SW 1271 (cell line): ENCODE data around the gene HM13.
"Not testable (repeated sequence)": the region's sequence is repeated elsewhere in the genome, so short reads cannot be mapped to it uniquely, and the experiment has no call there.

ENCODE experiments used
- DNase-seq, 2 experiments: peaks; one replicate each; lab custom pipeline; 2025; lab: John Stamatoyannopoulos, UW

HM13 gene

DNA sequence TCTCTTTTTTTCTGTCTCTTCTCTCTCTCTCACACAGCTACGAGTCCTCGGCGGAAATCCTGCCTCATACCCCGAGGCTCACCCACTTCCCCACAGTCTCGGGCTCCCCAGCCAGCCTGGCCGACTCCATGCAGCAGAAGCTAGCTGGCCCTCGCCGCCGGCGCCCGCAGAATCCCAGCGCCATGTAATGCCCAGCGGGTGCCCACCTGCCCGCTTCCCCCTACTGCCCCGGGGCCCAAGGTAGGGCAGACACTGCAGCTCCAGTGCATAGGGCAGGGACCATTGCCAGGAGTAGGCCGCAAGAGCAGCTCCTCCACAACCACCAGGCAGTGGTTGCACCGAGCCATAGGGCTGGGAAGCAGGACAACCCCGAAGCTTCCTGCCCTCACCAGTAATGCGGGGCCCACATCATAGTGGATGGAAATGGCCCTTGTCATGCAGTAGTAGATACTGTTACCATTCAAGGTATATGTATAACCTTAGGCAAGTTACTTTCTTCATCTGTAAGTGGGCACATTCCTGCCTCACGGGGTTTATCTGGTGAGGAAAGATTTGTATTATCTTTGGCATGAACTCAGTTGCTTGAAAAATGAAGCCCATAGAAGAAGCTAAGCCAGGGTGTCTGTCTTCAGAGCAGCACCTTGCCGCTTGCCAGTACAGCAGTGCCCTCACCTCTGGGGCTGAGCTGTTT is 53.9 kb downstream of the HM13 start:
- no peak for DNase-seq

DNA sequence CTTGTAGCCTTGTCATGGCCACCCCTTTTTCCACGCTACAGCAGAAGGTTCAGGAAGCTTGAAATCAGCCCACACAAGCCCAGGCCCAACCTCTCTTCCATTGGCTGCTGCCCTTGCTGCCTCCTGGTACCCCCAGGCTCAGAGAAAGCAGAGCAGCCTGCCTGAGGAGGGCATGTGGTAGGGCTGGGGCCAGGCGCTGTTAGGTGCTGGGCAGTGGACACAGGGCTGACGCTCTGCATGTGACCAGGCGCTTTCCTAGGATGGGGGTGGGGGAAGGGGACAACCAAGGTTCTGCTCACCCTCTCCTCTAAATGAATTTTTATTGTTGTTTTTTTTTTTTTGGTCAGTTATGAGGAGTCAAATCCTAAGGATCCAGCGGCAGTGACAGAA is 54.5 kb downstream of the HM13 start:
- DNase-seq = no peak

DNA sequence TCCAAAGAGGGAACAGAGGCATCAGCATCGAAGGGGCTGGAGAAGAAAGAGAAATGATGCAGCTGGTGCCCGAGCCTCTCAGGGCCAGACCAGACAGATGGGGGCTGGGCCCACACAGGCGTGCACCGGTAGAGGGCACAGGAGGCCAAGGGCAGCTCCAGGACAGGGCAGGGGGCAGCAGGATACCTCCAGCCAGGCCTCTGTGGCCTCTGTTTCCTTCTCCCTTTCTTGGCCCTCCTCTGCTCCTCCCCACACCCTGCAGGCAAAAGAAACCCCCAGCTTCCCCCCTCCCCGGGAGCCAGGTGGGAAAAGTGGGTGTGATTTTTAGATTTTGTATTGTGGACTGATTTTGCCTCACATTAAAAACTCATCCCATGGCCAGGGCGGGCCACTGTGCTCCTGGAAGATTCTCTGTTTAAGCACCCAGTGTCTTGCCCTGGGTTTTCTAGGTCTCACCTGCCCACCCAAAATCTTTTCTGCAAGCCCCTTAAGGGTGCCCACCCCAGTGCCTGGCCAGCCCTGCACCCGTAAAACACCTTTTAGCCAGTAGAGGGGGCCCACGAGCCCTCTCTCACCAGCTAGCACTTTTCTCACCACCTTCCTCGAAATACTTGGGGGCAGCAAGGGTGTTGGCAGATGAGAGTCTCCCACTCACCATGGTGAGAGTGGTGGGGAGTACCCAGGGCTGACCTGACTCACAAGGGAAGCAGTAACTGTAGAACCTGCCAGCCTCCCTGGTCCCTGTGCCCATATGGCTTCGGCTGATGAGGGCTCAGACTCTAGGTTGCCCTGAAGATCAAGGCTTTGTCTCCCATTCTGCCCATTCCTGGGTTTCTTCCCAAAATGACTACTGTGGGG is 55.1 kb downstream of the HM13 start:
- DNase-seq = peak in 1 of 2 experiments; percentile 55

DNA sequence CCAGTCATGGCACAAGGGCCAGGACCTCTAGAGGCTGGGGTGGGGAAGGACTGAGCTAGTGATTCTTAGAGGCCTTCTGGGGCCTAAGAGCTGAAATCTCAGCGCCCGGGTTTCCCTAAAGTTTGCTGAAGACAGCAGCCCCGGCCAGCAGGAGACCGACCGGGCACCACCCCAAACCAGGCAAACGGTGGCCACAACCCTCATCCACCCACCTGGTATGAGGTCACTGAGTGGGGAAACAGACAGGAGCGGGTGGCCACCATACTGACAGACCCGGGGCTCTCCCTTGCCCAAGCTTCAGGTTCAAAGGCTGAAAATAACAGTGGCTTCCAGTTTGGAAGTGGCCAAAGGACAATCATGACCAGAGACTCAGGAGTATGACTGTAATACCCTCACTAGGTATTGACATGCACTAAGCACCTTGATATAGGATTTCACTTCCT is 55.8 kb downstream of the HM13 start:
- no peak for DNase-seq

DNA sequence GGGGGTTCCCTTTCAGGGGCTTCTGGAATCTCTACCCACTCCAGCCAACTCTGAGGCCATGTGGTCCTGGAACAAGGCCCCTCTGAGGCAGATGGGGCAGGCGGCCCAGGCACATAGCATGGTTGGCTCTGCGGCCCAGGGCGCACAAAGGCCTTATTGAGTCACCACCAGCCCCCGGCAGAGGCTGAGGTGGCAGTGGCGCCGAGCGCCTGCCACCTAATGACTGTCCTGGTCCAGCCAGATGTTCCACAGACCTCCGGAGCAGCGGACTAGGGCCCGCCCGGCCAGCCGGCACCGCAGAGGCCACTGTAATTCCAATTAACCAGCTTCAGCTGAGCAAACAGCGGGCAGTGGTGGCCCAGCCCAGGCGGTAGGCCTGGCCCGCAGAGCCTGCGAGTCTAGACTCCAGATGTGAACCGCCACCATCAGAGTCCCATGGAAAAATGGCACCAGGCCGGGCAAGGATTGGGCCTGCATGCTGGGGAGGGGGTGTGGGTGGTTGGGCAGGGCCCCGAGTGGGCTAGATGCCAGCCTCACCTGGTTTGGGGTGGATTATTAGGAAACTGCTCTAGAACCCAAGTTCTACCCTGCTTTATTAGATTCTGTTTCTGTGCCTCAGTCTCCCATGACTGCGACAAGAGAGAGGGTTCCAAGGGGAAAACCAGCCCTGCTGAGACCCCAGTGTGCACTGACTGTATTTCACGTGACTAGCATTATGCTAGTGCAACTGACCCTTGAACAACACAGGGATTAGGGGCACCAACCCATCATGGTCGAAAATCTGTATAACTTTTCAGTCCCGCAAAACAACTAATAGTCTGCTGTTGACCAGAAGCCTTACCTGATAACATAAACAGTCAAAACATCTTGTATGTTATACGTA is 56.7 kb downstream of the HM13 start:
- DNase-seq = no peak

DNA sequence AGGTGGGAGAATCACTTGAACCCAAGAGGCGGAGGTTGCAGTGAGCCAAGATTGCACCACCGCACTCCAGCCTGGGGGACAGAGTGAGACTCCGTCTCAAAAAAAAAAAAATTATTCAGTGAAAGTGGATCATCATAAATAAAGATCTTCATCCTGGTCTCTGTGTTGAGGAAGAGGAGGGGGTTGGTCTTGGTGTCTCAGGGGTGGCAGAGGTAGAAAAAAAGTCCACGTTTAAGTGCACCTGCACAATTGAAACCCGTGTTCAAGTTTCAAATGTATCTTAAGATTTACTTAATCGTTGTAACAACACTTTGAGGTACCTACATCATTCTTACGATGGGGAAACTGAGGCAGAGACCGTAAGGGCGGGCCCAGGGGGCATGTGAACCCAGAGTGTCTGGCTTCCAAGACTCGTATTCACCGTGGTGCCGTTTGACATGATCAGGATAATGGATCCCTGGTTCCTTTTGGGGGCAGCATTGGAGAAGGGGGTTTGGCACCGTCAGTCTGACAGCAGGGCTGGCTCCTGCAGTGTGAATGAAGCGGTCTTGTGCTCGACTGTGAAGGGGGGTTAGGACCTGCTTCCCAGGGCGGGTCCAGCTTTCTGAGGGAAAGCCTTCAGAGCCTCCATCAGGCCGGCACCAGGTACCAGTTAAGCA is 57.9 kb downstream of the HM13 start:
- DNase-seq = peak in 1 of 2 experiments; percentile 92

DNA sequence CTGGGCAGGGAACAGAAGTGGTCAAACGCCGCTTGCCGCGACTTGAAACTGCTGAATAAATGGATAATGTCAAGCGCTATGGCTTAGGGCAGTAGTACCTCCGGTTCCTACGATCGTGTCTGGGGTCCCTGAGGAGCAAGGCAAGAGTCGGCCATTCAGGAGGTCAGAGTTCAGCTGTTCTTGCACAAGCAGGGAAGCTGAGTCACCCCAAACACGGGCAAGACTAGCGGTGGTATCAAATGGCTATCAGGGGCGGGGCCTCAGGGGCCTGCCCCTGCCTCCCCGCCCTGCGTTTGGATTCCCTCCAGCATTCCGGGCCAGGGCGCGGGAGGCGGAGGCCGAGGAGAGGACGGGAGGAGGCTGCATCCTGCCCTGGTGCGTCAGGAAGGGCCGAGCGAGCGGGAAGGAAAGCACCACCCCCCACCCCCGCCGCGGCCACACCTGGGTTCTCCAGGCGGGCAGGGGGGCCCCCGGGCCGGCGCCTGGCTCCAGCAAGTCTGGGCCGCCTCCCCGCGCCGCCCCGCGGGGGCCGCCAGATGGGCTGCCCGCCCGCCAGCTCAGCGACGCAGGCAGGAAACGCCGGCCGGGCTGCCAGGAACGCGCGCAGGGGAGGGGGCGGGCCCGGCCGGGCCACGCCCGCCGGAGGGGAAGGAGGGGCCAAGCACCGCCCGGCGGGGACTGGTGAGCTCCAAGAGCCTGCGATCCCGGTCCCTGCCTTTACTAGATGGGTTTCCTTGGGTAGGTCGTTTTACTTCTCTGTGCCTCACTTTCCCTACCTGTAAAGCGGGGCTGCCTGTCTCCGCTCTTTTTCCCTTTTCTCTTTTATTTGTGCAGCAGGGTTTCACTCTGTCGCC is 58.7 kb downstream of the HM13 start:
- DNase-seq = peak; percentile 98 to 100

DNA sequence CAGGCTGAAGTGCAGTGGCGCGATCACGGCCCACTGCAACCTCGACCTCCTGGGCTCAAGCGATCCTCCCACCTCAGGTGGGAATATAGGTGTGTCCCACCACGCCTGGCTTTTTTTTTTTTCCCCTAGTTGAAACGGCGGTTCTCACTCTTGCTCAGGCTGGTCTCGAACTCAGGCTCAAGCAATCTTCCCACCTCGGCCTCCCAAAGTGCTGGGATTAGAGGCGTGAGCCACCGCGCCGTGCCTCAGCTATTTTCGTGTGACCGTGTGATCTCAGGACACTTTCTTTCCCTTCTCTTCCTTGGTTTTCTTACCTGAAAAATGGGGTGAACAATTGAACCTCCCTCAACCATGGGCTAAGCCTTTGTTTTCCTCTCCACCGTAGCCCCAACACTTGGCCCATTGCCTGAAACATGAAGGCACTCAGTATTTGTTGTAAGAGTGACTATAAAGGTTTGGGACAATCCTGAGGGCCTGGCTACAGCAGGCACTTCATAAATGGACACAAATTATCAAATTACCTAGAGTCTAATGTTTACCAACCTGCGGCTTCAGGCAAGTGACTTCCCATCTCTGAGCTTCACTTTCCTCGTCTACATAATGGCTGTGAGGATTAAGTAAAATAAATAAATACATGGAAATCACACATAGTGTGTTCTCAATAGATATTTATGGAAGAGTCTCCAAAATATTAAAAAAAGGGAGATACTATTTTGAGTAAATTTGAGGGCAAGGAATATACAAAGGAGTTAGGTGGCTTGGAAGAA is 59.5 kb downstream of the HM13 start:
- no peak for DNase-seq

DNA sequence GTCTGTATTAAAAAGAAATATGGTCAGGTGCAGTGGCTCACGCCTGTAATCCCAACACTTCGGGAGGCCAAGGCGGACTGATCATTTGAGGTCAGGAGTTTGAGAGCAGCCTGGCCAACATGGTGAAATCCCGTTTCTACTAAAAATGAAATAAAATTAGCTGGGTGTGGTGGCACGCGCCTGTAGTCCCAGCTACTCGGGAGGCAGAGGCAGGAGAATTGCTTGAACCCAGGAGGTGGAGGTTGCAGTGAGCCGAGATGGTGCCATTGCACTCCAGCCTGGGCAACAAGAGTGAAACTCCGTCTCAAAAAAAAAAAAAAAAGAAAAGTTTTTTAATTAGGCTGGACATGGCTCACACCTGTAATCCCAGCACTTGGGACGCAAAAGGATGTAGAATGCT is 60.7 kb downstream of the HM13 start:
- not testable (repeated sequence) for DNase-seq

DNA sequence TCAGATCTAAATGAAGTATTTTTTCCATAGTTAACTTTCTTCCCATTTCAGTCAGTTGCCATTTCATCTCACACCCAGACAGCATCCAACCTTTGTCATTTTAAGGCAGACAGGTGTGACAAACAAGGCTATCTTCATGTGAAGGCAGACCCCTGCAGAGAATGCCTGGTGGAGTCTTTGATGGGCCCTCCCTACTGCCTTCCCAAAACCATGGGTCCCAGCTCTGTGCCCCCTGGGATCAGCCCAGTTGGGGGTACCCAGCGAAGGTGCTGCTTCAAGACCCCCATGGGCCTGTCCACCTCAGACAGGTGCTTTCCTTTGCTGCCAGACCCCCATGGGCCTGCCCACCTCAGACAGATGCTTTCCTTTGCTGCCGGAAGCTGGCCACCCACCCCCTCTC is 62.5 kb downstream of the HM13 start:
- no peak for DNase-seq

DNA sequence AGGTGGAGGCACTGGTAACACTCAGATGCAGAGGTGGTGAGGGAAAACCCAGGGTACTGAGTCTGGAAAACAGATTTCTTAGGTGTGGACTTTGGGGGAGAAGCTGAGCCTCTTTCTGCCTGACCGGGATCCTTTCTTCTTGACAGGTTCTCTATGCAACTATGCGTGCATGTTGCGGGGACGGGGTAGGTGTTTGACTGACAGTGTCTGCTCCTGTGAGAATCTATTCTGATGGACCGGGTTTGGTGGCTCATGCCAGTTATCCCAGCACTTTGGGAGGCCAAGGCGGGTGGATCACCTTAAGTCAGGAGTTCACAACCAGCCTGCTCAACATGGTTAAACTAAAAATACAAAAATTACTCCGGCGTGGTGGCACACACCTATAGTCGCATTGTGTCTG is 63.0 kb downstream of the HM13 start:
- no peak for DNase-seq

DNA sequence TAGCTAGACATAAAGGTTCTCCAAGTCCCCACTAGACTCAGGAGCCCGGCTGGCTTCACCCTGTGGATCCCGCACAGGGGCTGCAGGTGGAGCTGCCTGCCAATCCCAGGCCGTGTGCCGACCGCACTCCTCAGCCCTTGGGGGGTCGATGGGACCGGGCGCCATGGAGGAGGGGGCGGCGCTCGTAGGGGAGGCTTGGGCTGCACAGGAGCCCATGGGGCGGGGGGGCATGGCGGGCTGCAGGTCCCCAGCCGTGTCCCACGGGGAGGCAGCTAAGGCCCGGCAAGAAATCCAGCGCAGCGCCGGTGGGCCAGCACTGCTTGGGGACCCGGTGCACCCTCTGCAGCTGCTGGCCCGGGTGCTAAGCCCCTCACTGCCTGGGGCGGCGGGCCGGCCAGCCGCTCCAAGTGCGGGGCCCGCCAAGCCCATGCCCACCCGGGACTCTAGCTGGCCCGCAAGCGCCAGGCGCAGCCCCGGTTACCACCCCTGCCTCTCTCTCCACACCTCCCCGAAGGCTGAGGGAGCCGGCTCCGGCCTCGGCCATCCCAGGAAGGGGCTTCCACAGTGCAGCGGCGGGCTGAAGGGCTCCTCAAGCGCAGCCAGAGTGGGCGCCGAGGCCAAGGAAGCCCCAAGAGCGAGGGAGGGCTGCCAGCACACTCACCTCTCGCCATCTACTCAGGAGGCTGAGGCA is 64.4 kb downstream of the HM13 start:
- DNase-seq = no peak

DNA sequence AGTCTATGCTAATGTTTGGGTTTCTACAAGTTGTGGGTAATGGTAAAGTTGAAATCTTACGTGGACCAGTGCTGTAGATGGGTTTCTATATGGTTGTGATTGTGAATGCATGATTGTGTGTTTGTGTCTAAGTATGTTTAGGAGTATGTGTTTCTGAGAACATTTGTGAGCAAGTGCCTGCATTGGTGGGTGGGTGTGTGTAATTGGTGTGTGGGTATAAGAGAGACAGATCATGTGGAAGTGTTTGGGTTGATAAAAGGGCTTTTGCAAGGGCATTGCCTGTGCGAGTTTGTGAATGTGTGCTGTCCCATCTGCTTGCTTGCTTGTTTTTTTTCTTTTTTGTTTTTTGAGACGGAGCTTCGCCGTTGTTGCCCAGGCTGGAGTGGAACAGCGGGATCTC is 65.0 kb downstream of the HM13 start:
- no peak for DNase-seq

DNA sequence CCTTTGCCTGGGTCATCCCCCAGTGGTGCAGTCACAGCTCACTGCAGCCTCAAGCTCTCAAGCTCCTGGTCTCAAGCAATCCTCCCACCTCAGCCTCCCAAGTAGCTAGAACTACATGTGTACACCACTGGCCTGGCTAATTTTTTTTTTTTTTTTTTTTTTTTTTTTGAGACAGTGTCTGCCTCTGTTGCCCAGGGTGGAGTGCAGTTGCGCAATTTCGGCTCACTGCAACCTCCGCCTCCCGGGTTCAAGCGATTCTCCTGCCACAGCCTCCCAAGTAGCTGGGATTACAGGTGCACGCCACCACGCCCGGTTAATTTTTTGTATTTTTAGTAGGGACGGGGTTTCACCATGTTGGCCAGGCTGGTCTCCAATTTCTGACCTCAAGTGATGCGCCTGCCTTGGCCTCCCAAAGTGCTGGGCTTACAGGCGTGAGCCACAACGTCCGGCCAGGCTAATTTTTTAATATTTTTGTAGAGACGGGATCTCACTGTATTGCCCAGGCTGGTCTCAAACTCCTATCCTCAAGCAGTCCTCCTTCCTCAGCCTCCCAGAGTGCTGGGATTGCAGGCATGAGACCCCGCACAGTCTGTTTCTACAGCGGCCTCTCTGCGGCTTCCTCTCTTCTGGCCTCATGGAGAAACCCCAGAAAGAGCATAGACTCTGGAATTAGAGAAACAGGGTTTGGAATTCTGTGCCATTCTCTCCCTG is 65.9 kb downstream of the HM13 start:
- DNase-seq = not testable (repeated sequence)

DNA sequence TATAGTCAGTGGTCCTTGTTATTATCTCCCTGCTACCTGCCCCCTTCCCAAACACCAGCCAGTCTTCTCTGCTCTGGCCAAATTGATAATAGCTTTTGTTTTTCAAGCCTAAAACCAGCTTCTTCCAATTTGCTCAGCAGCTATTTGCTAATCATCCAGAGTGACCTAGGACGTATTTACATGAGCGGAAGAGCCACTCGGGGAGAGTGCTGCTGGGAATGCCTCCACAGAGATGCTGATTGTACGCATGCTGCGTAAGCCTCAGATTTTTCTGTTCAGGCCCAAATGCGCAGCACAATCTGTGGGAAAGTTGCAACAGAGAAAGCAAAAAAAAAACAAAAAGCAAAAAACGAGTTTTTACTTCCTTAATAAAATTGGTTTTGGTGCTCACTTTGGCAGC is 66.5 kb downstream of the HM13 start:
- no peak for DNase-seq

DNA sequence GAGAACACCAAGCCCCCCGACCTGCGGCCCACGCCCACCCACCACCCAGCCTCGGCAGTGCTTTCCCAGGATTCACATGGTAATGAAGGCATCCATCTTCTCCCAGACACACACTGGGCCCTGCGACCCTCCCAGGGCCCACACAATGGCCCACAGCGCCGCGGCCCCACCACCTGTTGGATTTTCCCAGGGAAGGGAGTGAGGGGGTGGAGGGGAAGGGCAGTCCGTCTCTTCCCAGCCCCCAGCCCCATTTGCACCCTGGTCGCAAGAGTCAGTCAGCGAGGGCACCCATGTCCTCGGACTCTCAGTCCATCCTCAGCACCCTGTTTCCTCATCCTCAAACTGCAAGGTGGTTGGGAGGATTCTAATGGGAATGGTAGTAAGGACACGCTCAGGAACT is 67.1 kb downstream of the HM13 start:
- no peak for DNase-seq

DNA sequence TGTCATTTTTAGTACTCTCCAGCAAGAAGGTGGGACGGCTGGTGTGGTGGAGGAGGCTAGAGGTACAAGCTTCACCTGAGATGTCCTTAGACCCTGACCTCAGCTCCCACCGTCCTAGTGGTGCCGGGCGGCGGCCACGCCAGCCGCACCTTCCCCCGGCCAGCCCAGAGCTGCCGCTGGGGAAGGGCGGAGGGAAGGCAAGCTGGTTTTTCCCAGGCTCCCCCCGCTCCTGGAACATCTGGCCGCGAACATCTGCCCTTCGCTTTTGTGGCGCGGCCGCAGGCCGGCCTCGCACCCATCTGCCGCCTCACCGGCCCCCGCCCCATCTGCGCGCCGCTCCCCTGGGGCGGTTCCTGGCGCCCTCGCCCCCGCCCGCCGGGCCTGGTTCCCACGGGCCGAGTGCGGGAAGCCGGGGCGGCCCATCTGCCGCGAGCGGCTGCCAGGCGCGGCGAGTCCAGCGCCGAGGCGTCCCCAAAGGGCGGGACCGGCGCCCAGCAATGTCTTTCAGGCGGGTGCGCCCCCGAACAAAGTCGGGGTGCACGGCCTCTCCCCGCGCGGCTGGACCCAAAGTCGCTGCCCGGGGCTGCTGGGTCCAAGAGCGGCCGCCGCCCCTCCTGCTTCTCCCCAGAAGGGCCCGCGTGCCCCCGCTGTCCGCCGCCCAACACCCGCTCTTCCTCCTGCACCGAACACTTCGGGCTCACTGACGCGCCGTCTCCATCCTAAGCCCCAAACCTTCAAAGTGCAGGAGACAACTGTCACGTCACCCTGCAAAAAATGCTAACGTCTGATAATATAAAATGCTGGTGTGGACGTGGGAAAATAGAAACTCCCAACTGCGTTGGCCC is 73.5 kb downstream of the HM13 start:
- DNase-seq = no peak

DNA sequence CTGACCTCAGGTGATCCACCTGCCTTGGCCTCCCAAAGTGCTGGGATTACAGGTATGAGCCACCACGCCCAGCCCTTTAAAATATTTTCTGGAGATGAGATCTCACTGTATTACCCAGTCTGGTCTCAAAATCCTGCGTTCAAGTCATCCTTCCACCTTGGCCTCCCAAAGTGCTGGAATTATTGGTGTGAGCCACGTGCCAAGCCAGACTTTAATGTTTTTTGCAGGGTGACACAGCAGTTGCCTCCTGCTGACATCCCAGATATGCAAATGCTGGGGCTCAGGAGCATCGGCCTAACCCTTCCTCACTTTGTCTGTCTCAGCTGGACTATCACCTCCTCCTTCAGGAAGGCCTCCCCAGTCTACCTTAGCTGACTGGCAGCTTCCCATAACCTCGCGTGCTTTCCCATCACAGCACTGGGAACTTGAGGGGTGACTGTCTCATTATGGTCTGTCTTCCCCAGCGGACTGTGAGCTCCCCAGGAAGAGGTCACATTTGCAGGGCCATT is 76.5 kb downstream of the HM13 start:
- no peak for DNase-seq
